HEK293 (cell line): ENCODE measurements around the gene ACHE.

Experiments
- ATF2 ChIP-seq: fragments of 450-650 bp; formaldehyde crosslinking; IDR thresholded peaks from 2 replicates; pipeline ENCODE4 v1.5.1; 2016; ENCODE audit warnings: missing biosample characterization, missing genetic modification characterization, low read depth
- CTCF ChIP-seq: fragments of 450-650 bp; formaldehyde crosslinking; IDR thresholded peaks from 2 replicates; pipeline ENCODE4 v1.5.1; 2016; ENCODE audit warnings: missing biosample characterization, missing genetic modification characterization
- HOXC10 ChIP-seq: sonication (generic); formaldehyde crosslinking; IDR thresholded peaks from 2 replicates; pipeline ENCODE4 v1.8.1; 2023; ENCODE audit warnings: mild to moderate bottlenecking, missing genetic modification reagents
- WT1 ChIP-seq: fragments of 450-650 bp; formaldehyde crosslinking; IDR thresholded peaks from 2 replicates; pipeline ENCODE4 v1.5.1; 2016; ENCODE audit warnings: missing biosample characterization, missing genetic modification characterization
- ZNF114 ChIP-seq: fragments of 450-650 bp; formaldehyde crosslinking; IDR thresholded peaks from 2 replicates; pipeline ENCODE4 v1.5.0; 2017; ENCODE audit warnings: missing biosample characterization, missing genetic modification characterization
- ZNF155 ChIP-seq: fragments of 450-650 bp; formaldehyde crosslinking; IDR thresholded peaks from 2 replicates; pipeline ENCODE4 v1.5.1; 2016; ENCODE audit warnings: missing biosample characterization, missing genetic modification characterization
- ZNF311 ChIP-seq: fragments of 450-650 bp; formaldehyde crosslinking; IDR thresholded peaks from 2 replicates; pipeline ENCODE4 v1.5.1; 2017; ENCODE audit warnings: missing biosample characterization, missing genetic modification characterization, borderline replicate concordance
- ZNF433 ChIP-seq: fragments of 450-650 bp; formaldehyde crosslinking; IDR thresholded peaks from 2 replicates; pipeline ENCODE4 v1.5.1; 2016; ENCODE audit warnings: missing biosample characterization, missing genetic modification characterization, low read depth
- ZNF704 ChIP-seq: fragments of 450-650 bp; formaldehyde crosslinking; IDR thresholded peaks from 2 replicates; pipeline ENCODE4 v1.5.1; 2016; ENCODE audit warnings: missing biosample characterization, missing genetic modification characterization
- ZNF768 ChIP-seq: fragments of 450-650 bp; formaldehyde crosslinking; IDR thresholded peaks from 2 replicates; pipeline ENCODE4 v1.5.1; 2018; ENCODE audit warnings: missing biosample characterization, mild to moderate bottlenecking, missing genetic modification characterization
- TF ChIP-seq, protein P1 (sequence below): fragments of 450-650 bp; formaldehyde crosslinking; IDR thresholded peaks from 2 replicates; pipeline ENCODE4 v1.5.1; 2016; ENCODE audit warnings: missing biosample characterization, missing genetic modification characterization
- TF ChIP-seq, protein P2 (sequence below): sonication (generic); formaldehyde crosslinking; IDR thresholded peaks from 2 replicates; pipeline ENCODE4 v1.8.1; 2022; ENCODE audit warnings: mild to moderate bottlenecking, moderate library complexity, missing genetic modification reagents
- TF ChIP-seq, protein P3 (sequence below): fragments of 450-650 bp; formaldehyde crosslinking; IDR thresholded peaks from 2 replicates; pipeline ENCODE4 v1.5.1; 2016; ENCODE audit warnings: missing biosample characterization, missing genetic modification characterization
- TF ChIP-seq, protein P4 (sequence below): fragments of 450-650 bp; formaldehyde crosslinking; IDR thresholded peaks from 2 replicates; pipeline ENCODE4 v1.5.1; 2017; ENCODE audit warnings: missing biosample characterization, missing genetic modification characterization

DNA sequence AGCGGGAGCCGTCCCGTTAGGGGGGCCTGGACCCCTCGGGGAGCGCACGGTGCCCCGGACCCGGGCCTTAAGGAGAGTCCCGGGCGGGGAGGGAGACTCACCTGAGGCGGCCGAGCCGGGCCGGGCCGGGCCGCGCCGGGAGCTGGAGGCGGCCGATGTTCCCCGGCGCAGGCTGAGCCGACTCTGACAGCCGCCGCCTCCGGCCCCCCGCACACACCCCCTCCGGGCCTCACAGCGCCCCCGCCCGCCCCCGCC lies at the start of gene ACHE:
- TF ChIP-seq ZNF155 (tag by site-specific recombination) (no peak), WT1 (tag by site-specific recombination) (no peak), CTCF (no peak), ATF2 (tag by site-specific recombination) (no peak), ZNF768 (tag by site-specific recombination) (no peak), HOXC10 (CRISPR knock-in tag) (no peak), ZNF433 (tag by site-specific recombination) (no peak), ZNF704 (tag by site-specific recombination) (no peak), ZNF114 (tag by site-specific recombination) (no peak), ZNF311 (no peak)
- TF ChIP-seq, protein P1, sequence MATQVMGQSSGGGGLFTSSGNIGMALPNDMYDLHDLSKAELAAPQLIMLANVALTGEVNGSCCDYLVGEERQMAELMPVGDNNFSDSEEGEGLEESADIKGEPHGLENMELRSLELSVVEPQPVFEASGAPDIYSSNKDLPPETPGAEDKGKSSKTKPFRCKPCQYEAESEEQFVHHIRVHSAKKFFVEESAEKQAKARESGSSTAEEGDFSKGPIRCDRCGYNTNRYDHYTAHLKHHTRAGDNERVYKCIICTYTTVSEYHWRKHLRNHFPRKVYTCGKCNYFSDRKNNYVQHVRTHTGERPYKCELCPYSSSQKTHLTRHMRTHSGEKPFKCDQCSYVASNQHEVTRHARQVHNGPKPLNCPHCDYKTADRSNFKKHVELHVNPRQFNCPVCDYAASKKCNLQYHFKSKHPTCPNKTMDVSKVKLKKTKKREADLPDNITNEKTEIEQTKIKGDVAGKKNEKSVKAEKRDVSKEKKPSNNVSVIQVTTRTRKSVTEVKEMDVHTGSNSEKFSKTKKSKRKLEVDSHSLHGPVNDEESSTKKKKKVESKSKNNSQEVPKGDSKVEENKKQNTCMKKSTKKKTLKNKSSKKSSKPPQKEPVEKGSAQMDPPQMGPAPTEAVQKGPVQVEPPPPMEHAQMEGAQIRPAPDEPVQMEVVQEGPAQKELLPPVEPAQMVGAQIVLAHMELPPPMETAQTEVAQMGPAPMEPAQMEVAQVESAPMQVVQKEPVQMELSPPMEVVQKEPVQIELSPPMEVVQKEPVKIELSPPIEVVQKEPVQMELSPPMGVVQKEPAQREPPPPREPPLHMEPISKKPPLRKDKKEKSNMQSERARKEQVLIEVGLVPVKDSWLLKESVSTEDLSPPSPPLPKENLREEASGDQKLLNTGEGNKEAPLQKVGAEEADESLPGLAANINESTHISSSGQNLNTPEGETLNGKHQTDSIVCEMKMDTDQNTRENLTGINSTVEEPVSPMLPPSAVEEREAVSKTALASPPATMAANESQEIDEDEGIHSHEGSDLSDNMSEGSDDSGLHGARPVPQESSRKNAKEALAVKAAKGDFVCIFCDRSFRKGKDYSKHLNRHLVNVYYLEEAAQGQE (tag by site-specific recombination), result no peak
- TF ChIP-seq, protein P2, sequence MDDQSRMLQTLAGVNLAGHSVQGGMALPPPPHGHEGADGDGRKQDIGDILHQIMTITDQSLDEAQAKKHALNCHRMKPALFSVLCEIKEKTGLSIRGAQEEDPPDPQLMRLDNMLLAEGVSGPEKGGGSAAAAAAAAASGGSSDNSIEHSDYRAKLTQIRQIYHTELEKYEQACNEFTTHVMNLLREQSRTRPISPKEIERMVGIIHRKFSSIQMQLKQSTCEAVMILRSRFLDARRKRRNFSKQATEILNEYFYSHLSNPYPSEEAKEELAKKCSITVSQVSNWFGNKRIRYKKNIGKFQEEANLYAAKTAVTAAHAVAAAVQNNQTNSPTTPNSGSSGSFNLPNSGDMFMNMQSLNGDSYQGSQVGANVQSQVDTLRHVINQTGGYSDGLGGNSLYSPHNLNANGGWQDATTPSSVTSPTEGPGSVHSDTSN (CRISPR knock-in tag), result no peak
- TF ChIP-seq, protein P3, sequence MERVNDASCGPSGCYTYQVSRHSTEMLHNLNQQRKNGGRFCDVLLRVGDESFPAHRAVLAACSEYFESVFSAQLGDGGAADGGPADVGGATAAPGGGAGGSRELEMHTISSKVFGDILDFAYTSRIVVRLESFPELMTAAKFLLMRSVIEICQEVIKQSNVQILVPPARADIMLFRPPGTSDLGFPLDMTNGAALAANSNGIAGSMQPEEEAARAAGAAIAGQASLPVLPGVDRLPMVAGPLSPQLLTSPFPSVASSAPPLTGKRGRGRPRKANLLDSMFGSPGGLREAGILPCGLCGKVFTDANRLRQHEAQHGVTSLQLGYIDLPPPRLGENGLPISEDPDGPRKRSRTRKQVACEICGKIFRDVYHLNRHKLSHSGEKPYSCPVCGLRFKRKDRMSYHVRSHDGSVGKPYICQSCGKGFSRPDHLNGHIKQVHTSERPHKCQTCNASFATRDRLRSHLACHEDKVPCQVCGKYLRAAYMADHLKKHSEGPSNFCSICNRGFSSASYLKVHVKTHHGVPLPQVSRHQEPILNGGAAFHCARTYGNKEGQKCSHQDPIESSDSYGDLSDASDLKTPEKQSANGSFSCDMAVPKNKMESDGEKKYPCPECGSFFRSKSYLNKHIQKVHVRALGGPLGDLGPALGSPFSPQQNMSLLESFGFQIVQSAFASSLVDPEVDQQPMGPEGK (tag by site-specific recombination), result no peak
- TF ChIP-seq, protein P4, sequence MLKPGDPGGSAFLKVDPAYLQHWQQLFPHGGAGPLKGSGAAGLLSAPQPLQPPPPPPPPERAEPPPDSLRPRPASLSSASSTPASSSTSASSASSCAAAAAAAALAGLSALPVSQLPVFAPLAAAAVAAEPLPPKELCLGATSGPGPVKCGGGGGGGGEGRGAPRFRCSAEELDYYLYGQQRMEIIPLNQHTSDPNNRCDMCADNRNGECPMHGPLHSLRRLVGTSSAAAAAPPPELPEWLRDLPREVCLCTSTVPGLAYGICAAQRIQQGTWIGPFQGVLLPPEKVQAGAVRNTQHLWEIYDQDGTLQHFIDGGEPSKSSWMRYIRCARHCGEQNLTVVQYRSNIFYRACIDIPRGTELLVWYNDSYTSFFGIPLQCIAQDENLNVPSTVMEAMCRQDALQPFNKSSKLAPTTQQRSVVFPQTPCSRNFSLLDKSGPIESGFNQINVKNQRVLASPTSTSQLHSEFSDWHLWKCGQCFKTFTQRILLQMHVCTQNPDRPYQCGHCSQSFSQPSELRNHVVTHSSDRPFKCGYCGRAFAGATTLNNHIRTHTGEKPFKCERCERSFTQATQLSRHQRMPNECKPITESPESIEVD (tag by site-specific recombination), result no peak
